GM10266 (cell line): ENCODE data around the gene ADCYAP1.
A peak's percentile ranks its signal among the peaks of the same experiment; 100 is the strongest.
"Not testable (repeated sequence)": the region's sequence is repeated elsewhere in the genome, so short reads cannot be mapped to it uniquely, and the experiment has no call there.

Experiments used
- DNase-seq: peaks from one replicate; pipeline ENCODE4 v3.0.0; 2012; ENCODE audit errors: extremely low spot score
- CTCF ChIP-seq: IDR thresholded peaks from 2 replicates; pipeline ENCODE4 v1.5.1; 2012; ENCODE audit warnings: mild to moderate bottlenecking, low read depth; ENCODE audit not compliant: control insufficient read depth, insufficient read depth; ENCODE audit errors: missing control alignments

ADCYAP1 gene

GRCh38 chr18:904218-905090 lies at the start of gene ADCYAP1:
TSS of gene ADCYAP1 (plus strand) at chr18:904871. CDS start at chr18:905387, 516 bp downstream.
- DNase-seq: no peak
- no peak for TF ChIP-seq CTCF

GRCh38 chr18:857986-858385 lies 46.7 kb upstream of the ADCYAP1 start:
- no peak for TF ChIP-seq CTCF

GRCh38 chr18:864872-865273 lies 39.8 kb upstream of the ADCYAP1 start:
- TF ChIP-seq CTCF: peak; percentile 88
- peak; percentile 59 for DNase-seq

More at GRCh38 chr18:857986-858385, 46.7 kb upstream of the ADCYAP1 start:
- no peak for DNase-seq

GRCh38 chr18:867257-867656 lies 37.4 kb upstream of the ADCYAP1 start:
- no peak for DNase-seq

GRCh38 chr18:873426-873825 lies 31.2 kb upstream of the ADCYAP1 start:
- DNase-seq: not testable (repeated sequence)

More at GRCh38 chr18:867257-867656, 37.4 kb upstream of the ADCYAP1 start:
- no peak for TF ChIP-seq CTCF

- no peak for DNase-seq
- no peak for TF ChIP-seq CTCF
These were observed 28.8 kb upstream of the ADCYAP1 start for GRCh38 chr18:875912-876311.

- no peak for TF ChIP-seq CTCF
These were observed 27.4 kb upstream of the ADCYAP1 start for GRCh38 chr18:877238-877637.

GRCh38 chr18:886076-886475 lies 18.6 kb upstream of the ADCYAP1 start:
- DNase-seq: no peak
- no peak for TF ChIP-seq CTCF

More at GRCh38 chr18:877238-877637, 27.4 kb upstream of the ADCYAP1 start:
- no peak for DNase-seq
